H1 (cell line): ENCODE data around the gene ZNF845. TPM values are rescaled to one million over a fixed set of nuclear protein-coding genes. Genes with fewer than 3 reads are reported as not detected.

Source experiments
- ATF2 ChIP-seq: IDR thresholded peaks from 2 replicates; pipeline ENCODE4 v1.6.1; 2012; ENCODE audit warnings: low read length, inconsistent platforms
- CBX5 ChIP-seq: fragments of 300-800, 300-1000 bp; sonication (generic); IDR thresholded peaks from 2 replicates; pipeline ENCODE4 v1.7.1; 2016; ENCODE audit warnings: antibody characterized with exemption, low read length, low read depth
- CHD2 ChIP-seq: IDR thresholded peaks from 2 replicates; pipeline ENCODE4 v1.6.1; 2012; ENCODE audit warnings: low read length, improper control_type of control experiment
- E2F6 ChIP-seq: IDR thresholded peaks from 2 replicates; pipeline ENCODE4 v1.6.1; 2012; ENCODE audit warnings: inconsistent platforms
- GABPA ChIP-seq: IDR thresholded peaks from 2 replicates; pipeline ENCODE4 v1.6.1; 2011; ENCODE audit warnings: mild to moderate bottlenecking, low read length, moderate library complexity, borderline replicate concordance; ENCODE audit not compliant: insufficient read depth
- GTF2F1 ChIP-seq: IDR thresholded peaks from 2 replicates; pipeline ENCODE4 v1.6.1; 2012; ENCODE audit warnings: low read depth, low read length, improper control_type of control experiment, borderline replicate concordance
- HDAC6 ChIP-seq: IDR thresholded peaks from one replicate; pipeline ENCODE4 v1.7.1; 2012; ENCODE audit warnings: low read depth, mild to moderate bottlenecking, inconsistent platforms, low read length, moderate library complexity
- JUND ChIP-seq: IDR thresholded peaks from 2 replicates; pipeline ENCODE4 v1.6.1; 2011; ENCODE audit warnings: mild to moderate bottlenecking, improper control_type of control experiment, low read length
- NANOG ChIP-seq: IDR thresholded peaks from 2 replicates; pipeline ENCODE4 v1.6.1; 2011; ENCODE audit warnings: low read length, low read depth, mild to moderate bottlenecking, inconsistent platforms; ENCODE audit not compliant: insufficient read depth, poor library complexity, severe bottlenecking
- NRF1 ChIP-seq: IDR thresholded peaks from 2 replicates; pipeline ENCODE4 v1.6.1; 2011; ENCODE audit warnings: mild to moderate bottlenecking, low read depth, low read length, improper control_type of control experiment
- PHF8 ChIP-seq: fragments of 200-600 bp; sonication (generic); conservative IDR thresholded peaks from 2 replicates; pipeline ENCODE4 v1.7.1; 2012; ENCODE audit warnings: low read depth, mild to moderate bottlenecking, inconsistent platforms, low read length, moderate library complexity
- RFX5 ChIP-seq: IDR thresholded peaks from 2 replicates; pipeline ENCODE4 v1.6.1; 2011; ENCODE audit warnings: low read depth, low read length, improper control_type of control experiment, borderline replicate concordance
- RXRA ChIP-seq: IDR thresholded peaks from 2 replicates; pipeline ENCODE4 v1.6.1; 2011; ENCODE audit warnings: low read depth, mild to moderate bottlenecking, low read length, moderate library complexity; ENCODE audit not compliant: insufficient read depth
- SAP30 ChIP-seq: fragments of 300-600 bp; sonication (generic); IDR thresholded peaks from 2 replicates; pipeline ENCODE4 v1.7.1; 2012; ENCODE audit warnings: low read length, moderate library complexity, mild to moderate bottlenecking, inconsistent platforms; ENCODE audit not compliant: insufficient read depth, insufficient replicate concordance
- SIN3A ChIP-seq, 2 experiments: IDR thresholded peaks in 1 of 2; conservative IDR thresholded peaks in 1 of 2; 2 replicates each; pipeline ENCODE4 v1.6.1; 2011 to 2012; ENCODE audit warnings: low read length in 2 of 2, improper control_type of control experiment in 1 of 2, low read depth in 1 of 2, mild to moderate bottlenecking in 1 of 2
- SP2 ChIP-seq: IDR thresholded peaks from 2 replicates; pipeline ENCODE4 v1.6.1; 2012; ENCODE audit warnings: mild to moderate bottlenecking, low read length, inconsistent platforms
- SP4 ChIP-seq: IDR thresholded peaks from 2 replicates; pipeline ENCODE4 v1.6.1; 2012; ENCODE audit warnings: low read length, inconsistent platforms
- SUZ12 ChIP-seq: fragments of 200-600 bp; sonication (generic); IDR thresholded peaks from 2 replicates; pipeline ENCODE4 v1.6.1; 2012; ENCODE audit warnings: mild to moderate bottlenecking, inconsistent platforms, low read length, moderate library complexity, mixed read lengths
- TAF1 ChIP-seq: IDR thresholded peaks from 2 replicates; pipeline ENCODE4 v1.6.1; 2011; ENCODE audit warnings: mild to moderate bottlenecking, low read depth, low read length
- TBP ChIP-seq: IDR thresholded peaks from 2 replicates; pipeline ENCODE4 v1.6.1; 2011; ENCODE audit warnings: low read depth, low read length, improper control_type of control experiment
- TEAD4 ChIP-seq: IDR thresholded peaks from 2 replicates; pipeline ENCODE4 v1.6.1; 2012; ENCODE audit warnings: low read depth, low read length, inconsistent platforms, mixed read lengths
- ZNF274 ChIP-seq: IDR thresholded peaks from 2 replicates; pipeline ENCODE4 v1.7.0; 2012; ENCODE audit warnings: low read length, borderline replicate concordance; ENCODE audit errors: extremely low read depth
- polyA plus RNA-seq, 7 experiments: library from polyadenylated mRNA; depleted of rRNA in 3 of 7; stranded (reverse) in 5 of 7; unstranded in 2 of 7; fragments of >200 nt in 5 of 7; fragments of 200-250 nt in 2 of 7; gene quantifications; 1 replicate in 5 of 7; 2 replicates in 1 of 7; 4 replicates in 1 of 7; pipeline versions ENCODE4 v1.2.1 to v1.2.3, GENCODE V29; 2011 to 2013; ENCODE audit warnings: missing spikeins in 2 of 7, mixed read lengths in 2 of 7
- total RNA-seq: library from RNA; stranded (reverse); fragmentation: NEBNext Ultra II Directional; extraction: Animal tissue kit (Norgen Biotek cat#: 25700); gene quantifications from 2 replicates; pipeline ENCODE4 v1.2.1, GENCODE V29; 2021

ZNF845 gene
- total and polyA plus RNA-seq, 2 of the 8 experiments (the other 6 are each of a cell fraction or from before 2014, with no cell fraction given): 3.6 to 22.5 TPM

GRCh38 chr19:53394974-53395839 lies 61.7 kb downstream of the ZNF845 start, which contains the start of gene ZNF765 (continued):
- TF ChIP-seq SP4 (no peak), E2F6 (no peak), ZNF274 (no peak), GTF2F1 (no peak), HDAC6 (no peak), TAF1 (0 out of 2 replicates have a peak, but pooled peaks have one; percentile 16), TBP (no peak), CBX5 (no peak), ATF2 (no peak), PHF8 (peak; percentile 73), TEAD4 (no peak), NRF1 (peak; percentile 61), RFX5 (no peak), SIN3A (conservative IDR thresholded peaks at IDR 0.05 in 1 of 2, IDR thresholded peaks at IDR 0.05 in 1 of 2; ENCODE audit: low read depth in 1 of 2, low read length in 2 of 2) (peak in 1 of 2 experiments; percentile 72; a peak in 2 of 4 replicates), SUZ12 (no peak), SP2 (no peak), SAP30 (peak; percentile 51), GABPA (no peak), JUND (no peak), RXRA (no peak), NANOG (no peak), CHD2 (no peak)
